GM12865 (cell line): ENCODE data around the gene DSTN.

Source experiments
- DNase-seq: peaks from one replicate; pipeline ENCODE4 v3.0.0; 2010; ENCODE audit warnings: low read depth
- H3K4me3 ChIP-seq: 2 replicates; pipeline ENCODE4 v1.5.1; 2011; ENCODE audit warnings: mild to moderate bottlenecking, low read depth, low read length, control low read depth
- CTCF ChIP-seq: IDR thresholded peaks from 2 replicates; pipeline ENCODE4 v1.5.1; 2011; ENCODE audit warnings: low read length, control low read depth, low read depth, inconsistent platforms; ENCODE audit not compliant: insufficient read depth; ENCODE audit errors: missing control alignments

The DSTN gene

GRCh38 chr20:17614176-17614811 lies 44.4 kb downstream of the DSTN start:
- DNase-seq = no peak
- no peak overlapping the region for H3K4me3 ChIP-seq
- TF ChIP-seq CTCF = no peak

- DNase-seq = no peak
- no peak overlapping the region for H3K4me3 ChIP-seq
- TF ChIP-seq CTCF = no peak
Observed at GRCh38 chr20:17614812-17615644, 45.2 kb downstream of the DSTN start.

- H3K4me3 ChIP-seq = no peak overlapping the region
- DNase-seq = no peak
- no peak for TF ChIP-seq CTCF
Observed at GRCh38 chr20:17615645-17616479, 46.0 kb downstream of the DSTN start.

GRCh38 chr20:17616480-17617211 lies 46.8 kb downstream of the DSTN start:
- no peak for DNase-seq
- no peak for TF ChIP-seq CTCF
- H3K4me3 ChIP-seq = no peak overlapping the region

- peak; percentile 56 for DNase-seq
- peak; percentile 57 for TF ChIP-seq CTCF
- H3K4me3 ChIP-seq = no peak overlapping the region
Observed at GRCh38 chr20:17617212-17617867, 47.5 kb downstream of the DSTN start.

GRCh38 chr20:17617868-17618672 lies 48.2 kb downstream of the DSTN start:
- no peak for DNase-seq
- H3K4me3 ChIP-seq = no peak overlapping the region
- no peak for TF ChIP-seq CTCF
